ENCODE measurements around the gene EXOC7. TPM values are rescaled to one million over a fixed set of nuclear protein-coding genes. Genes with fewer than 3 reads are reported as not detected.

EXOC7 gene
- total RNA-seq, 3 donors from 2014 or later: 89.9 to 106 (median 91.0) TPM

DNA sequence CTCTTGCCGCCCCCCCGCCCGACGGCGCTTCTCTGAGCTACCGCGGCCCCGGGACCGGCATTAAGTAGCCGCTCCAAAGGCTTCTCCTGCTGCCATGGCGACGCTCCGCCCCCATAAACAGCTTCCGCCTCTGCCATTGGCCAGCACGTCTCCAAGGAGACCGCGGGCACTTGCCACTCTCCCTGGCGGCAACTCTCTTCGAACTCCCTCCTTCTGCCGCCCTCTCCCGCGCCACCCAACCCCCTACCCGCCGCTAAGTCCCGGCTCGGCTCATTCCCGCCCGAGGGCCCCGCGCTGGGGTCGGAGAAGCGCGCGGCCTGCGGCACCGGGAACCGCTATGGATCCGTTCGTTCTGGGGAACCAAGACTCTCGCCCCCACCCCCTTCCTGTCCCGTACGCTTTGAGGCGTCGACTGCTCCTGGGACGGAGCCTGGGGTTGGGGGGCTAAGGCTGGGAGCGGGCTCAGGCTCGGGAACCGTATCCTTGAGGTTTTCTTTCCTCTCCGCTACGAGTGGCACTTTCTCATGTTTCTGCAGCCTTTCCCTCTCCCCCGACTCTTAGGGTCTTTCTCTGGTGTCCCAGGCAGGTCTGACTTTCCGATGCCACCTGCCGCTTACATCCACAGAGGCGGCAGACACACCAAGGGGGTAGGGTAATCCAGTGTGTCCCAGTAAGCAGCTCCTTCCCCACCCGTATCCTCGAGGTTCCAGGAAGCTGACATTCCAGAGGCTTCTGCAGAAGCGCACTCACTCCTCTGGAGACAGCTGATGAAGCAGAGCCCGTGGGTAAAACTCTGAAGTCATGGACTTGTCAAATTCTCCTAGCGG, 37.8 kb upstream of the EXOC7 start, which contains the start of gene FOXJ1:
TSS of gene FOXJ1 (minus strand) at position 34 of the 827 bp plus-strand sequence. CDS start 850 bp downstream, outside the sequence.
- peaks cover 54% of the 10 kb centered on the region for H3K4me1 Mint-ChIP-seq (ENCODE audit: low read depth)
- peaks cover 6% of the 10 kb centered on the region for H3K27me3 Mint-ChIP-seq (ENCODE audit: low read depth)
- no peaks in the 10 kb centered on the region for H3K9me3 Mint-ChIP-seq
- ATAC-seq (peak; percentile 78 to 79), DNase-seq (peak; percentile 87)
- H3K4me3 Mint-ChIP-seq: peak within 1 kb of the TSS; percentile 75
- no peaks in the 10 kb centered on the region for H3K36me3 Mint-ChIP-seq (ENCODE audit: insufficient read depth)

DNA sequence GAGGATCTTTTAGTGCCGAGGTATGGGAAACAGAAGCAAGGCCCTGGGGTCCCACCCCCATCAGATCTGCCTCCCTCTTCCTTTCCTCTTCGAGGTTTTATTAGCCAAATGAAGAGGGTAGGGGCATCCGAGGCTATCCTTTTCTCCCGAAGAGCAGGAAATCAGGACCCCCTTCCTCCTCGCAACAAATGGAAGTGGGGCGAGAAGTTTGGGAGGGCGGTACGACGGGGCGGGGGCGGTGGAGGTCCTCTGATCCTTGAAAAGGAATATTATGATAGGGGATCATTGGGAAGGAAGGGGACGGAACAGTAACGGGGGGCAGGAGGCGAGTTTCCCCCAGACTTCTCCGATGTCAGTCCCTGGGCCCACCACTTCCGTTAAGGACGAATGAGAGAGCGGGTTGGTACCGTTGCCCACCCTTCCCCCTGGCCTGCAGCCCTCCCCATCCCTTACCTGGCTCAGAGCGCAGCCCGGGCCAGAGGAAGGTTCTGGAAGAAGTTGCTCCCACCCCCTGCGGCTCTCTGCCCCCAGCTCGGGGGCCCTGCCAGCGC, 37.1 kb upstream of the EXOC7 start:
- H3K4me1 Mint-ChIP-seq (ENCODE audit: low read depth): peaks cover 47% of the 10 kb centered on the region
- DNase-seq: no peak
- H3K9me3 Mint-ChIP-seq: no peaks in the 10 kb centered on the region
- H3K4me3 Mint-ChIP-seq: peak overlapping the region; percentile 75
- no peaks in the 10 kb centered on the region for H3K36me3 Mint-ChIP-seq (ENCODE audit: insufficient read depth)
- peaks cover 6% of the 10 kb centered on the region for H3K27me3 Mint-ChIP-seq (ENCODE audit: low read depth)
- ATAC-seq: peak; percentile 5

DNA sequence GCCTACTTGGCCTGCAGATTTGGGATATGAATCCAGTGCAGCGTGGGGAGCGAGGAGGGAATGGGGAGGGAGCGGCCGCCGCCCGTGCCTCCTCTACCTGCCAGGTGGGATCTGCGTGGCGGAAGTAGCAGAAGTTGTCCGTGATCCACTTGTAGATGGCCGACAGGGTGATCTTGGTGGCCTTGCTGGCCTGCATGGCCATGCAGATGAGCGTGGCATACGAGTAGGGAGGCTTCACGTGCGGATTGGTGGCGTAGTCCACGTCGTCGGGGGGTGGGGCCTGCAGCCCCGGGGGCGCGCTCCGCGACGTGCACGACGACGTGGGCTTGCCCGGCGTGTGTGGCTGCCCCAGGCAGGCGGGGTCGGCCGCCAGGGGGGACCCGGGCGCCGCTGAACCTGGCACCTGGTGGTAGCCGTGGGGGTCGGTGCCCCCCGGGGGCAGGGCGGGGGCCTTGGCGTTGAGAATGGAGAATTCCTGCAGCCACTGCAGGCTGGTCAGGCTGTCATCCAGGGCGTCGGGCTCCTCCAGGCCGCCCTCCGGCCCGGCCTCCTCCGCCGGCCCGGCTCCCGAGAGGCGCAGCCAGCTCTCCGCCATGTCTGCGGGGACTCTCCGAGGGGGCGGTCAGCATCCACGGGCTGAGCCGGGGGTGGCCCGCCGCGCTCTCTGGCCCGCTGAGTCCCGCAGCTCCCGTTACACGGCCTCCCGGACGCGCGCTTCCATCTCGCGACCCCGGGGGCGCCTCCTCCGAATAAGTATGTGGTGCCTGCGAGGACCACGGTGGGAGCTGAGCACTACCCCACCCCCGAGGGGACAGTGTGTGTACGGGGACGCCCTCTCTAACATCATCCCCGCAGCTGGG, 36.4 kb upstream of the EXOC7 start:
- peak overlapping the region; percentile 75 for H3K4me3 Mint-ChIP-seq
- H3K4me1 Mint-ChIP-seq (ENCODE audit: low read depth): peaks cover 44% of the 10 kb centered on the region
- no peaks in the 10 kb centered on the region for H3K9me3 Mint-ChIP-seq
- peak; percentile 42 to 52 for ATAC-seq
- no peaks in the 10 kb centered on the region for H3K36me3 Mint-ChIP-seq (ENCODE audit: insufficient read depth)
- H3K27me3 Mint-ChIP-seq (ENCODE audit: low read depth): peaks cover 6% of the 10 kb centered on the region
- peak; percentile 44 for DNase-seq

DNA sequence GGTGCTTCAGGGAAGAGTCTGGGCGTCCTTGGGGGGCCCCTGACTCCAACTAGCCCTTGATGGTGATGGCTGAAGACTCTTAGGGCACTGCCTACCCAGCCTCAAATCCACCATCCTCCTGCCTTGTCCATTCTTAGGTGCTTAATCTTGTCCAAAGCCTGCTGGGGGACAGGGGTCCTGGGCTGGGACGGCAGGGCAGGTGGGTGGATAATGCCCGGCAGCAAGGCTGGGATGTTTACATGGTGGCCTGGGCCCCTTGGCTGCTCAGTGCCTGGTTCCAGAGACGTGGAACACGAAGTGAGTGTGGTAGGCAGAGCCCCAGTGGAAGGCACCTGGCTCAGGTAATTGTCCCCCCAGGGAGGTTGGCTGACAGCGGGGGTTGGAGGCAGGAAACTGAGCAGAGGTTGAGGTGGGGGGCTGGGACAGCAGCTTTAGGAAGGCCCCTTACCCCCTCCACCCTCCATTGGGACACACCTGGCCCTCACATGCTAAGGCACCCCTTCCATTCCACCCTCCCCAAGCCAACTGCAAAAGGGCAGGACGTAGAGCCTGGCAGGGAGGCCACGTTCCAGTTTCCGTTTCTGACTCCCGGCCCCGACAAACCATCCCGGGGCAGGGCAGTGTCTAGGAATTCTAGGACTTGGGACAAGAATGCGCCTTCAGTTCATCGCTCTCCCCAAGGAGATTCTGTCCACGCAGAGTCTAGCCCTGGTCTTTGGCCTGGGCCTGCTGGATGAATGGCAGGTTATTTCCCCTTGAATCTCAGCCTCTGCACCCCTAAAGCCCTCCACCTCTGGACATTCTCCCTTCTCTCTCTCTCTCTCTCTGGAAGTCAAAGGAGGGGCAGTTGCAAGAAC, 35.5 kb upstream of the EXOC7 start:
- Mint-ChIP-seq H3K4me1 (ENCODE audit: low read depth) (peaks cover 39% of the 10 kb centered on the region), H3K36me3 (ENCODE audit: insufficient read depth) (no peaks in the 10 kb centered on the region), H3K27me3 (ENCODE audit: low read depth) (peaks cover 6% of the 10 kb centered on the region), H3K4me3 (peak overlapping the region; percentile 66), H3K9me3 (no peaks in the 10 kb centered on the region)
- ATAC-seq (no peak), DNase-seq (no peak)

DNA sequence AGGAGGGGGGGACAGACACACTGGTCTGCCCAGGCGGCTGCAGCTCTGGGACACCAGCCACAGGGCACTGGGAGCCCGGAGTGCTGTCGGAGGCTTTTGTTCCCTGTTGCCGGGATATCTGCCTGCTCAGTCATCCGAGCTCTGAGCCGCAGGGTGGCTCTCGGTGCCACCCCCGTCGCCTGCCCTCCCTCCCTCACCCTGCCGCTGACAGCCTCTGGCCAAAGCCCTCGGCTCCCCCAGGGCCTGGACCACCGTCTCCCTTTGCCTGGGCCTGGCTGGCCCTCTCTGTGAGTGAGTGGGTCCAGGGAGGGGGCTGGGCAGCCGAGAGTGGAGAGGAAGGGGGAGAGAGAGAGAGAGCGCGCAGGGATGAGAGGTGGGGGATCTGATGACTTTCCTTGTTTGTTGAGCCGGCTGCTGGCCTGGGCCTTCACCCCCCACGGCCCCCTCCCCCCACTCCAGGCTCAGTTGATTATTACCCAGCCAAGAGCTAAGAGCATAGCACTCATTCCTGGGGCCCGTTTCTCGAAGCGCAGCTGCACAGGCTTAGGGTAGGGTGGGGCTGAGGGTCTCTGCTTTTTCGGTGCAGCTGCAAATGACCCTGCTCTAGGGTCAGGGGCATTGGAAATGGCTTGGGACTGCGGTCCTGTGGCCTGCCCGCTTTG, 34.8 kb upstream of the EXOC7 start:
- peaks cover 6% of the 10 kb centered on the region for H3K27me3 Mint-ChIP-seq (ENCODE audit: low read depth)
- no peaks in the 10 kb centered on the region for H3K9me3 Mint-ChIP-seq
- no peaks in the 10 kb centered on the region for H3K36me3 Mint-ChIP-seq (ENCODE audit: insufficient read depth)
- DNase-seq (no peak), ATAC-seq (no peak)
- peaks cover 37% of the 10 kb centered on the region for H3K4me1 Mint-ChIP-seq (ENCODE audit: low read depth)
- no peak overlapping the region for H3K4me3 Mint-ChIP-seq

DNA sequence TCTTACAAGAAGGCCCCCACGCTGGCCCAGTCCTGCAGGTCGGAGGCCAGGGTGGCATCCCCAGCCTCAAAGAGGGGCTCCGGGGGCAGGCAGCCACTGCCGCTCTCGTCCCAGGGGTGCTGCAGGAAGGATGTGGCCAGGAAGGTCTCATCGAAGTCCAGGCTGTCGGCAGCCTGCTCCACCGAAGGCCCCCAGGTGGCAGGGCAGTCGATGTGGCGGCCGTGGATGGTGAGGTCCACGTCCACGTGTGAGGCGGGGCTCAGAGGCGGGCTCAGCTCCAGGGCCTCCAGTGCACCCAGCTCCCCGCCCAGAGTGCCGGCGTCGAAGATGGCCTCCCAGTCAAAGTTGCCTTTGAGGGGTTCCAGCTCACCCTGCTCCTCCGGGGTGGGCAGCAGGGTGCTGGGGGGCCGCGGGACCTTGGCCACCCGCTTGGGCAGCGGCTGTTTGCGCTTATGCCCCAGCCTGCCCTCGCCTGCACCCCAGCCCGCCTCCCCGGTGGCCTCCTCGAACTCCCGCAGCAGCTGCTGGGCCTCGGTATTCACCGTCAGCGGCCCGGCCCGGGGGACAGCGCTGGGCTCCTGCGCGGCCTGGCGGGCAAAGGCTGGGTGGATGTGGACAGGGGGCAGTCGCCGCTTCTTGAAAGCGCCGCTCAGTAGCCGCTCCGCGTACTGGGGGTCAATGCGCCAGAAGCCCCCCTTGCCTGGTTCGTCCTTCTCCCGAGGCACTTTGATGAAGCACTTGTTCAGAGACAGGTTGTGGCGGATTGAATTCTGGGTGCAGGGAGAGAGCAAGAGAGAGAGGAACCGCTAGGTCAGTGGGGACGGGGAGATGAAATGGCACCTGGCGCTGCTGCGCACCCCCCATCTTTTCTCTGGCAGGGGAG, 34.0 kb upstream of the EXOC7 start:
- Mint-ChIP-seq H3K4me3 (no peak overlapping the region), H3K27me3 (ENCODE audit: low read depth) (peaks cover 6% of the 10 kb centered on the region), H3K4me1 (ENCODE audit: low read depth) (peaks cover 32% of the 10 kb centered on the region), H3K9me3 (no peaks in the 10 kb centered on the region), H3K36me3 (ENCODE audit: insufficient read depth) (no peaks in the 10 kb centered on the region)
- DNase-seq: no peak
- no peak for ATAC-seq

DNA sequence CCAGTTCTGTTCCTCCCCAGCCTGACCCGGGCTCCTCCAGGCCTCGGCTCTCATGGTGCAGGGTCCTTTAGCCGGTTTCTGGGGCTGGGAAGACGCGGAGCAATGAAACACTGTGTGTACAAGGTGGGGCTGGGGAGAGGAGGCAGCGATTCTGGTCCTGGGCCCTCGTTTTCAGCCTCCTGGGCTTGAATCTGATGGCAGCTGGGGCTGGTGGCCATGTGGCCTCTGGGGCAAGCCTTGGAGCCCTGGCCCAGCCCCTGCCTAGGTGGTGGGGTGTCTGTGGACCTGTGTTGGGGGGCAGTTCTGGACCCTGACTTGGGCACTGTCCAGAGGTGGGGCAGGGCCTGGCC, 33.4 kb upstream of the EXOC7 start:
- no peak overlapping the region for H3K4me3 Mint-ChIP-seq

DNA sequence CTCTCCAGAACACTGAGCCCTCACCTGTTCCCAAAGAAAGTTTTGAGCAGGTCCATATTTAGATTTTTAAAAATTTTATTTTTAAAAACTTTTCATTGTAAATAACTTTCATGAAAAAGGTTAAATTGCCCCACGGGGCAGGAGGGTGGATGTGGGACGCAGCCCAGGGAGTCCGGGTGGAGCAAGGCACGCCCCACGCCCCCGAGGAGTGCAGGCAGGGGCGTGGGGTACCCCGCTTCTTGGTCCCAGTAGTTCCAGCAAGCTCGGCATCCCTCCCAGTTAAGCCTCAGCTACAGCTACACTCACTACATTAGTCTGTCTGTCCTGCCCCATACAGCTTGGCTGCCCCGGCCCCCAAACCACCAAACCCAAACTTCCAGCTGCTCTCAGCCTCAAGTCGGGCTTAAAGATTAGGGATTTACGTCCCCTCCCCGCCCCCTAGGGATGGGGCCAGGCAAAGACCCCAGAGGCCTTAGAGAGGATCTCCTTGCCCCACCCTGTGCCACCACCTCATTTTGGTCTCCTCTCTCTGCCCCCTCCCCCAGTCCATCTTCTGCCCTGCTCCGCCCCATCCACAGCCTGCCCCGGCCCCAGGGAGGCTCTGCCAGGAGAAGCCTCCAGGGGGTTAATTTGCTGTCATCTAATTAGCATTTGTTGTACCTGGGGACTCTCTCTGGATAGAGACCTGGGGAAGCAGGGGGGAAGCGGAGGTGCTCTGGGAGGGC, 32.9 kb upstream of the EXOC7 start:
- no peak overlapping the region for H3K4me3 Mint-ChIP-seq
- H3K9me3 Mint-ChIP-seq: no peaks in the 10 kb centered on the region
- H3K4me1 Mint-ChIP-seq (ENCODE audit: low read depth): peaks cover 23% of the 10 kb centered on the region
- no peak for DNase-seq
- no peaks in the 10 kb centered on the region for H3K36me3 Mint-ChIP-seq (ENCODE audit: insufficient read depth)
- peaks cover 6% of the 10 kb centered on the region for H3K27me3 Mint-ChIP-seq (ENCODE audit: low read depth)
- no peak for ATAC-seq

More for the DNA sequence above, 33.4 kb upstream of the EXOC7 start:
- peaks cover 28% of the 10 kb centered on the region for H3K4me1 Mint-ChIP-seq (ENCODE audit: low read depth)
- no peaks in the 10 kb centered on the region for H3K9me3 Mint-ChIP-seq
- ATAC-seq (no peak), DNase-seq (no peak)
- peaks cover 6% of the 10 kb centered on the region for H3K27me3 Mint-ChIP-seq (ENCODE audit: low read depth)
- no peaks in the 10 kb centered on the region for H3K36me3 Mint-ChIP-seq (ENCODE audit: insufficient read depth)

DNA sequence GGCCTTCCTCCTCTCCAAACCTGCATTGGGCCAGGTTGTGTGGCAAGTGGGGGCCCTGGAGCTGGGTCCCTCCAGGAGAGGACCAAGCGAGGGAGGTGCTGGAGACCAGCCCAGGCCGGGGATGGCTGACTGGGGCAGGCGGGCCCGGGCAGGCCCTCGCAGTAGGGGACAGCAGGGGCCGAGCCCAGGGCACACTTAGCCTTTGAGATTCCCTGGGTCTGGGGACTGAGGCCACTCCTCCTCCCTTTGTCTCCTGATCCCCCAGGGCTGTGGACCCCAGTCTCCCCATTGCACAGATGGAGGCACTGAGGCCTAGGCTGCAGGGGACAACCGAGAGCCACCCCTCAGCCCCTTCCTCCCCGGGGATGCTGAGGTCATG, 32.2 kb upstream of the EXOC7 start:
- ATAC-seq: no peak
- H3K4me3 Mint-ChIP-seq: no peak overlapping the region
- peaks cover 6% of the 10 kb centered on the region for H3K27me3 Mint-ChIP-seq (ENCODE audit: low read depth)
- no peaks in the 10 kb centered on the region for H3K9me3 Mint-ChIP-seq
- H3K4me1 Mint-ChIP-seq (ENCODE audit: low read depth): peaks cover 22% of the 10 kb centered on the region
- no peaks in the 10 kb centered on the region for H3K36me3 Mint-ChIP-seq (ENCODE audit: insufficient read depth)
- DNase-seq: no peak

DNA sequence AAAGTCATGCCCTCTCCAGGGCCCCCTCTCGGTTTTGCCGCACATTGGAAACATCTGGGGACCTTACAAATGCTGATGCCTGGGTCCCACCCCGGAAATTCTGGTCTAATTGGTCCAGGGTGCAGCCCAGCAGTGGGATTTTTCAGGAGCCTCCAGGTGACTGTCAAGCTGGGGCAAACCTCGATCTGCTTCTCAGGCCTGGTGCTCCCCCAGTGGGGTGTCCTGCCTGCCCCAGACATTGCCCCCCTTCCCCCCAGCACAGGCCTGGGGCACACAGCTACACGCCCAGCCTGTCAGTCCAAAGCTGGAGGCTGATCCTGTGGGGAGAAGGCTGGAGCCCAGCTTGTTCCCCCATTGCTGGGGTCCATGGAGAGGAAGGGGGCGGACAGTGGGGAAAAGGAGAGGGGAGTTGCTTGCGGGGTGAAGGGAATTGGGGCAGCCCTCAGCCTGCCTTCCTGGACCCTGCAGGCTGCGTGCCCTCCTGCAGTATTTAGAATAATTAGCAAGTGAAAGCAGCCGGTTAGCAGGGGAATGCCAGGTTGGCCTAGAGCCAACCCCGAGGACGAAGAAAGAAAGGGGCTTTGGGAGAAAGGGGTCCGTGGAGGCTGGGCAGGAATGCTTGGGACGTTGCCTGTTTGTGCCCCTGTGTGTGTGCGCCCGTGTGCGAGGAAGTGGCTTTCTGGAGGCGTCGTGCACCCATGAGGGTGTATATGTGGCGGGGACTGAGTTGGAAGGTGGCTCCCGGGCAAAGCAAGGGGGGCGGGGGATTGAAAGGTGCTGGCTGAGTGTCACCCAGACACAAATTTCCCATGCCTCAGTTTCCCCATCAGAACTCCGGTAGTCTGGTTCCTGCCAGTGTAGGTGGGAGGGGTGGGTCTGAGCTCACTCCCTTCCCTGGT, 31.6 kb upstream of the EXOC7 start:
- Mint-ChIP-seq H3K27me3 (ENCODE audit: low read depth) (peaks cover 4% of the 10 kb centered on the region), H3K4me3 (no peak overlapping the region), H3K4me1 (ENCODE audit: low read depth) (peaks cover 19% of the 10 kb centered on the region), H3K36me3 (ENCODE audit: insufficient read depth) (no peaks in the 10 kb centered on the region), H3K9me3 (no peaks in the 10 kb centered on the region)
- DNase-seq (no peak), ATAC-seq (peak in 1 of 2 donors; percentile 37)

DNA sequence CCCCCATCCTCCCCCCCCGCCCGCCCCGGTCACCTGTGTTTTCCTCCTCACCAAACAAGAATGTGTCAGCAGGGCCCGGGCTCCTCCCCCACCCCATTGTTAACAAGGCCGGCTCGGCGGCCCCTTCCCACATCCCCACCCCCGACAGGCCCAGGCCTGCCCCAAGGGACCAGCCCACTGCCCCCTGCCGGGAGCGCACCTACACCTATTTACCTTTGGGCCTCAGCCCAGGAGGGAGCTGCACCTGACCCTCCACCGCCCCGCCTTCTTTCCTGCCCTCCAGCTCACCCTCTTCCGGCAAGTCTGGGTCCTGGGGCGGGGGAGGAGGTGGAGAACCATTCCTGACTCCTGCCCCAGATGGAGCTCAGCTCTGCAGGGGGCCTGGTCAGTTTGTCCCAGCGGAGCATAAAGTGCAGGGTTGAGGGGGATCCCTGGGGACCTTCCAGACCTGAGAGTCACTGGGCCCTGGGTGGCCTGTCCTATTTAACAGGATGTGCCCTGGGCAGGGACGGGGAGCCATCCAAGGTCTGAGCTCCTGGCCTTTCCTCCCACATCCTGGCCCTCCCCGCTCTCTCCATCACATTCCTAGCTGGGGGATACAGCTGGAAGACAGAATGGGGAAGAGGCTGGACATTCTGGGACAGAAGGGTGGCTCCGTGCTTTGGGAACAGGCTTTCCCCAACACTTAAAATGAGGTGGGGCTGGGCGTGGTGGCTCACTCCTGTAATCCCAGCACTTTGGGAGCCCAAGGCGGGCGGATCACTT, 29.2 kb upstream of the EXOC7 start:
- H3K4me3 Mint-ChIP-seq: no peak overlapping the region
- ATAC-seq: no peak
- peaks cover 14% of the 10 kb centered on the region for H3K4me1 Mint-ChIP-seq (ENCODE audit: low read depth)
- no peaks in the 10 kb centered on the region for H3K9me3 Mint-ChIP-seq
- H3K36me3 Mint-ChIP-seq (ENCODE audit: insufficient read depth): no peaks in the 10 kb centered on the region
- no peak for DNase-seq
- no peaks in the 10 kb centered on the region for H3K27me3 Mint-ChIP-seq (ENCODE audit: low read depth)
